Neural progenitor cell (in vitro differentiated cells): ENCODE data around the gene NACAD.

Experiments
- EZH2 ChIP-seq: fragments of 200-600 bp; sonication (generic); IDR thresholded peaks from 2 replicates; pipeline ENCODE4 v1.6.1; 2017; ENCODE audit warnings: antibody characterized with exemption, mild to moderate bottlenecking, moderate library complexity
- EZH2phosphoT487 ChIP-seq: fragments of 200-600 bp; sonication (generic); IDR thresholded peaks from 2 replicates; pipeline ENCODE4 v1.6.1; 2017; ENCODE audit warnings: antibody characterized with exemption
- TF ChIP-seq, protein P1 (sequence below): fragments of 200-600 bp; sonication (generic); IDR thresholded peaks from 2 replicates; pipeline ENCODE4 v1.5.1; 2017; ENCODE audit warnings: antibody characterized with exemption, mild to moderate bottlenecking

DNA sequence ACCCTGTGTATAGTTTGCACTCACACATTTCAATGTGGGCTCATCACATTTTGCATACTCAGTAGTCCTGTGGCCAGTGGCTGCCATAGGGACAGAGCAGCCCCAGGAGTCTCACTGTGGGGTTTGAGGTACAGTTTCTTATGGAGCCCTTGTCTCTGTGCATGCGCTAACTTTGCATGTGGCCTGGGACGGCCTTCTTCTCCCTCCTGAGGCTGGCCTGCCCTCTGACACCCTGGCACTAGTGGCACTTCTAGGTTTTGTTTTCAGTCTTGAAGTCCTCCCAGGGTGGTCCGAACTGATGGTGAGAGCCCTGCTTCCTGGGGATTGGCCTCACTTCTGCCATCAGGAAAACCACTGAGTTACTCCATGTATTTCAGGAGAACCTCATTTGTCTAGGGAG lies 21.2 kb downstream of the NACAD start:
- TF ChIP-seq, protein P1, sequence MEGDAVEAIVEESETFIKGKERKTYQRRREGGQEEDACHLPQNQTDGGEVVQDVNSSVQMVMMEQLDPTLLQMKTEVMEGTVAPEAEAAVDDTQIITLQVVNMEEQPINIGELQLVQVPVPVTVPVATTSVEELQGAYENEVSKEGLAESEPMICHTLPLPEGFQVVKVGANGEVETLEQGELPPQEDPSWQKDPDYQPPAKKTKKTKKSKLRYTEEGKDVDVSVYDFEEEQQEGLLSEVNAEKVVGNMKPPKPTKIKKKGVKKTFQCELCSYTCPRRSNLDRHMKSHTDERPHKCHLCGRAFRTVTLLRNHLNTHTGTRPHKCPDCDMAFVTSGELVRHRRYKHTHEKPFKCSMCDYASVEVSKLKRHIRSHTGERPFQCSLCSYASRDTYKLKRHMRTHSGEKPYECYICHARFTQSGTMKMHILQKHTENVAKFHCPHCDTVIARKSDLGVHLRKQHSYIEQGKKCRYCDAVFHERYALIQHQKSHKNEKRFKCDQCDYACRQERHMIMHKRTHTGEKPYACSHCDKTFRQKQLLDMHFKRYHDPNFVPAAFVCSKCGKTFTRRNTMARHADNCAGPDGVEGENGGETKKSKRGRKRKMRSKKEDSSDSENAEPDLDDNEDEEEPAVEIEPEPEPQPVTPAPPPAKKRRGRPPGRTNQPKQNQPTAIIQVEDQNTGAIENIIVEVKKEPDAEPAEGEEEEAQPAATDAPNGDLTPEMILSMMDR: no peak
- TF ChIP-seq EZH2 (no peak), EZH2phosphoT487 (no peak)
